HUES6 (cell line): ENCODE measurements around the gene APOB.

ENCODE experiments used
- H3K27ac ChIP-seq: 2 replicates; pipeline ENCODE4 v1.7.0; 2013; ENCODE audit warnings: low read depth, mild to moderate bottlenecking, low read length, inconsistent platforms
- H3K27me3 ChIP-seq: 2 replicates; pipeline ENCODE4 v1.6.1; 2013; ENCODE audit warnings: low read length; ENCODE audit not compliant: control insufficient read depth, insufficient read depth
- H3K36me3 ChIP-seq: 2 replicates; pipeline ENCODE4 v1.6.1; 2013; ENCODE audit warnings: low read length; ENCODE audit not compliant: control insufficient read depth, insufficient read depth
- H3K4me1 ChIP-seq: 2 replicates; pipeline ENCODE4 v1.6.1; 2013; ENCODE audit warnings: low read length; ENCODE audit not compliant: control insufficient read depth, insufficient read depth
- H3K4me3 ChIP-seq: 2 replicates; pipeline ENCODE4 v1.5.1; 2013; ENCODE audit warnings: low read depth, low read length
- H3K9ac ChIP-seq: one replicate; pipeline ENCODE4 v1.6.1; 2013; ENCODE audit warnings: mild to moderate bottlenecking, low read length
- H3K9me3 ChIP-seq: 2 replicates; pipeline ENCODE4 v1.6.1; 2013; ENCODE audit warnings: low read depth, low read length; ENCODE audit not compliant: control insufficient read depth, insufficient read depth

The APOB gene

GRCh38 chr2:21022792-21023367, 21.0 kb downstream of the APOB start:
- H3K4me1 ChIP-seq: no peaks in the 10 kb centered on the region
- no peak overlapping the region for H3K4me3 ChIP-seq
- H3K36me3 ChIP-seq: no peaks in the 10 kb centered on the region
- H3K9me3 ChIP-seq: no peaks in the 10 kb centered on the region
- H3K9ac ChIP-seq: no peak overlapping the region
- H3K27me3 ChIP-seq: peaks cover 5% of the 10 kb centered on the region; the same call in 1 of the 2 replicates
- H3K27ac ChIP-seq: no peak overlapping the region

GRCh38 chr2:21021430-21021829, 22.4 kb downstream of the APOB start:
- no peaks in the 10 kb centered on the region for H3K4me1 ChIP-seq
- H3K36me3 ChIP-seq: no peaks in the 10 kb centered on the region
- H3K27me3 ChIP-seq: peaks cover 5% of the 10 kb centered on the region; the same call in 1 of the 2 replicates
- H3K4me3 ChIP-seq: no peak overlapping the region
- no peaks in the 10 kb centered on the region for H3K9me3 ChIP-seq
- no peak overlapping the region for H3K27ac ChIP-seq
- H3K9ac ChIP-seq: no peak overlapping the region

DNA sequence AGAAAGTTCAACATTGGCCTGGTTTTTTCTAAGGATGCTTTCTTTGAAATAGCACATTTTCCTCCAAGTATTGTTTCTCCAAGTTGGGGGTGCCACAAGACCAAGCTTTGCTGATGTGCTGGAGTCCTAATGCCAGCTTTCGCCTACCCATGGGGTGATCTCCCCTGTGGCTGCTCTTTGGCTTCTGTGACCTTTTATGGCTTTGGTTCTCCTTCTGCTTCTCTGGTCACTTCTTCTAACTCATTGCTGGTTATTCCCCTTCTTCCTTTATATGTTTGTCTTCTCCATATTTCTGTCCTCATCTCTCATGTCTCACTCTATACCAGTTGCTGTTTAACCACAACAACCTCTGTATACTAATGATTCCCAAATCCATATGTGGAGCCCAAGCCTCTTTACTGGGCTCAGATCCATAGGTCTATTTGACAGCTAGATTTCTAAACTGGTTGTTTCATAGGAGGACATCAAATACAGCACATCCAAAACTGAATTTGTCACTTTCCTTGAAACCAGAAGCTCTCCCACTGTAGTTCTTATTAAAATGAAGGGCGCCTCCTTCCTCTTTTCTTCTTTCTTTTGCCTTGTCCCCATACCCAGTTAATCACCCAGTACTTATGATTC, 23.1 kb downstream of the APOB start:
- Histone ChIP-seq H3K36me3 (no peaks in the 10 kb centered on the region), H3K9me3 (no peaks in the 10 kb centered on the region), H3K9ac (no peak overlapping the region), H3K27me3 (peaks cover 5% of the 10 kb centered on the region; the same call in 1 of the 2 replicates), H3K4me3 (no peak overlapping the region), H3K27ac (no peak overlapping the region), H3K4me1 (no peaks in the 10 kb centered on the region)

GRCh38 chr2:21020031-21020667, 23.7 kb downstream of the APOB start:
- Histone ChIP-seq H3K4me3 (no peak overlapping the region), H3K27ac (no peak overlapping the region), H3K27me3 (peaks cover 5% of the 10 kb centered on the region; the same call in 1 of the 2 replicates), H3K36me3 (no peaks in the 10 kb centered on the region), H3K4me1 (no peaks in the 10 kb centered on the region), H3K9me3 (no peaks in the 10 kb centered on the region), H3K9ac (no peak overlapping the region)

DNA sequence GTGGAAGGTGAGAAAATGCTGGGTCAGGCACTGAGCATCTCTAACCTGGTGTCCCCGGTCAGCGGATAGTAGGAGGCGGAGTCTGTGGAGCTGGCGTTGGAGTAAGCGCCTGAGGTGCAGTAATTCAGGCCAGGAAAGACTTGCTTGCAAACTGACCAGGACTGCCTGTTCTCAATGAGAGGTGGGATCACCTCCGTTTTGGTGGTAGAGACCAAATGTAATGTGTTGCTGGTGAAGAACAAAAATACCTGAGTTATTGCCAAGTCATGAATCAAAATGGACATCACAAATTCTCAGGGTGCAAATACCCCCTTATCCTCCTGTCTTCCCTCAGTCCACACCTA, 24.2 kb downstream of the APOB start:
- Histone ChIP-seq H3K27ac (no peak overlapping the region), H3K9me3 (no peaks in the 10 kb centered on the region), H3K9ac (no peak overlapping the region), H3K4me3 (no peak overlapping the region), H3K4me1 (no peaks in the 10 kb centered on the region), H3K36me3 (no peaks in the 10 kb centered on the region), H3K27me3 (peaks cover 5% of the 10 kb centered on the region; the same call in 1 of the 2 replicates)

DNA sequence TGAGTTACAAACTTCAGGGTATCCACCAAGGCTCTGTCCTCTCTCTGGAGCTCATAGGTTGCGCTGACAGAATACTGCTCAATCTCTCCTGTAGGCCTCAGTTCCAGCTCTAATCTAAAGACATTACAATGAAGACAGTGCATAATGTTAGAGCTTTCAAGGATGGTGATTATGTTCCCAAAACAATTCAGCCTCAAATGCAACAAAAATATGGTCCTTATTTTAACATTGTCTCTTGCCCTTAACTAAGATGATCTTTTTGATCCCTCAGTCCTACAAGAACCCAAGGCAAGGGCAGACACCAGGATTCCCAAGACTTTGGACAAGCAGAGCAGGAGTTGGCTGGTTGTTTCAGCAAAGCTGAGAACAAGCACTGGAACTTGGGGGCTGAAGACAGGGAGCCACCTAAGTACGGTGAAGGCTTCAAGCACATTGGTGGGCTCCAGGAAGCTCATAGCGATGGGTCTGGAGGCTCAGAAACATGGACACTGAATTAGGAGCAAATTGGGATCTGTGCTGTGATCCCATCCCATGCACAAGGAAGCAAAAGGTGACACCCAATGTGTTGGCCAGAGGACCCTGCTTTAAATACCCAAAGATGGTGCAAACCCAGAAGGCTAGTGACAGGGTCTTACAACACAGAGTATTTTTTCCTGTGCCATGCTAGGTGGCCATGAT, 24.7 kb downstream of the APOB start:
- Histone ChIP-seq H3K4me3 (no peak overlapping the region), H3K27ac (no peak overlapping the region), H3K9ac (no peak overlapping the region), H3K27me3 (peaks cover 5% of the 10 kb centered on the region; the same call in 1 of the 2 replicates), H3K4me1 (no peaks in the 10 kb centered on the region), H3K9me3 (no peaks in the 10 kb centered on the region), H3K36me3 (no peaks in the 10 kb centered on the region)

- H3K27ac ChIP-seq: no peak overlapping the region
- no peak overlapping the region for H3K9ac ChIP-seq
- peaks cover 5% of the 10 kb centered on the region; the same call in 1 of the 2 replicates for H3K27me3 ChIP-seq
- H3K36me3 ChIP-seq: no peaks in the 10 kb centered on the region
- H3K4me1 ChIP-seq: no peaks in the 10 kb centered on the region
- H3K4me3 ChIP-seq: no peak overlapping the region
- no peaks in the 10 kb centered on the region for H3K9me3 ChIP-seq
Measured at GRCh38 chr2:21018290-21018689, 25.6 kb downstream of the APOB start.

DNA sequence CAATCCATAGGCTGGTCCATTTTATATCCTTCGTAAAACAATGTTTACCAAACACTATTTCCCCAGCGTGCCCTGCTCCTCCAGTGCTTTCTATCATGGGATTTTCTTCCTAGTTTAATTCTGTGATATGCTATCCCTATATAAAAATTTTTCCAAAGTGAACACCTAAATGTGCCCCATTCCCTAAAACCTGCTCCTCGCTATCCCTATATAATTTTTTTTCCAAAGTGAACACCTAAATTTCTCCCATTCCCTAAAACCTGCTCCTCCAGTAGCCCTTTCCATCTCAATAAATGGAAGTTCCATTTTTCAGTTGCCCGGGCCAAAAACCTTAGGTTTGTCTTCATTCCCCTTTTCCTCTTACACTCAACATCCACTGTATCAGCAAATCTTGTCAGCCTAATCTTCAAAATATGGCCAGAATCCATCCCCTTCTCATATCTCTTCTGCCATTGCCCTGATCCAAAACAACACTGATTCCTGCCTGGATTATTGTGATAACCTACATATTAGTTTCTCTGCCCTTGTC, 26.1 kb downstream of the APOB start:
- Histone ChIP-seq H3K4me1 (no peaks in the 10 kb centered on the region), H3K27ac (no peak overlapping the region), H3K27me3 (peaks cover 5% of the 10 kb centered on the region; the same call in 1 of the 2 replicates), H3K4me3 (no peak overlapping the region), H3K9me3 (no peaks in the 10 kb centered on the region), H3K36me3 (no peaks in the 10 kb centered on the region), H3K9ac (no peak overlapping the region)

DNA sequence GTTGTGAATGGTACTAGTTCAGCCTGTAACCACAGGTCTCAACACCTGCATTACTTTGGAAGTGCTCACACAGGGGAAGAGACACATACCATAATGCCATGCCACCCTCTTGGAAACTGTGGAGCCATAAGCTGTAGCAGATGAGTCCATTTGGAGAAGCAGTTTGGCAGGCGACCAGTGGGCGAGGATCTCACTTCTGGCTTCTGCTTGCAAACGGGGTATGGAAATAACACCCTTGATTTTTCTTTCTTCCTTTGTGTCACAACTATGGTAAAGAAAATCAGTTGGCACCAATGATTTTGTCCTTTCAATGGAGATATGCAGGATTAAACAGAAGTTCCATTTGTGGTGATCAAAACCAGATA, 28.6 kb downstream of the APOB start:
- Histone ChIP-seq H3K27me3 (no peaks in the 10 kb centered on the region), H3K9ac (no peak overlapping the region), H3K9me3 (no peaks in the 10 kb centered on the region), H3K36me3 (no peaks in the 10 kb centered on the region), H3K4me3 (no peak overlapping the region), H3K27ac (no peak overlapping the region), H3K4me1 (no peaks in the 10 kb centered on the region)

GRCh38 chr2:21014364-21015280, 29.3 kb downstream of the APOB start:
- no peaks in the 10 kb centered on the region for H3K4me1 ChIP-seq
- no peaks in the 10 kb centered on the region for H3K9me3 ChIP-seq
- no peak overlapping the region for H3K4me3 ChIP-seq
- H3K27ac ChIP-seq: no peak overlapping the region
- no peaks in the 10 kb centered on the region for H3K36me3 ChIP-seq
- H3K9ac ChIP-seq: no peak overlapping the region
- H3K27me3 ChIP-seq: no peaks in the 10 kb centered on the region
